GM12878 (cell line): ENCODE results near the gene DLG2. TPM values are rescaled to one million over a fixed set of nuclear protein-coding genes. Genes with fewer than 3 reads are reported as not detected.

ENCODE experiments used
- ATAC-seq: fragments of 200-7000 bp; cut with Tn5 transposase; 3 replicates; pipeline ENCODE4 v1.9.1; 2020; ENCODE audit warnings: mild to moderate bottlenecking, moderate library complexity
- BruUV-seq: library from RNA; stranded (reverse); fragments of 400-500 nt; replicated peaks from 2 replicates; lab custom pipeline; 2021; lab: Mats Ljungman, UMichigan
- CTCF ChIA-PET: fragments of 300-600 bp; sonication (Branson Sonifier 250); formaldehyde crosslinking; extraction: SDS; loops from one replicate; lab custom pipeline; 2021; ENCODE audit warnings: inconsistent platforms; lab: Yijun Ruan, JAX
- POLR2A ChIA-PET: fragments of 350-600 bp; formaldehyde crosslinking; extraction: SDS; loops from one replicate; lab custom pipeline; 2021; ENCODE audit warnings: inconsistent platforms; lab: Charles Lee
- RAD21 ChIA-PET: fragments of 300-600 bp; sonication (Branson Sonifier 250); formaldehyde crosslinking; loops from one replicate; lab custom pipeline; 2023; ENCODE audit warnings: antibody characterized with exemption; ENCODE audit not compliant: unreplicated experiment; lab: Charles Lee
- SMC1A ChIA-PET: fragments of 300-600 bp; sonication (Branson Sonifier 250); formaldehyde crosslinking; loops from one replicate; lab custom pipeline; 2023; ENCODE audit not compliant: unreplicated experiment, uncharacterized antibody; lab: Charles Lee
- DNase-seq: peaks from one replicate; pipeline ENCODE4 v3.0.0-alpha.2; 2011; ENCODE audit warnings: low read depth, low spot score
- FAIRE-seq: peaks from 3 replicates; lab custom pipeline; 2011; peaks lifted over from hg19 to GRCh38; lab: Jason Lieb, UNC
- H2AFZ ChIP-seq: 2 replicates; pipeline ENCODE4 v1.6.0; 2011; ENCODE audit warnings: low read depth, low read length, control low read depth; ENCODE audit not compliant: control insufficient read depth
- H3K27ac ChIP-seq: 2 replicates; pipeline ENCODE4 v1.5.1; 2011; ENCODE audit warnings: control low read depth; ENCODE audit not compliant: control insufficient read depth, insufficient read depth
- H3K27me3 ChIP-seq, 2 experiments: replicated peaks in 1 of 2; 2 replicates each; pipeline versions ENCODE4 v1.6.0 to v1.6.1; 2011; ENCODE audit warnings: low read length in 1 of 2; ENCODE audit not compliant: control insufficient read depth in 2 of 2, insufficient read depth in 2 of 2
- H3K36me3 ChIP-seq, 2 experiments: 2 replicates each; pipeline ENCODE4 v1.5.1; 2011; ENCODE audit warnings: low read length in 1 of 2; ENCODE audit not compliant: control insufficient read depth in 2 of 2, insufficient read depth in 2 of 2
- H3K4me1 ChIP-seq: 2 replicates; pipeline ENCODE4 v1.6.1; 2011; ENCODE audit warnings: mild to moderate bottlenecking, low read length, moderate library complexity, mixed read lengths; ENCODE audit not compliant: control insufficient read depth, insufficient read depth
- H3K4me2 ChIP-seq: 2 replicates; pipeline ENCODE4 v1.6.0; 2011; ENCODE audit warnings: control low read depth; ENCODE audit not compliant: control insufficient read depth, insufficient read depth
- H3K4me3 ChIP-seq: fragments of 200-600 bp; sonication (generic); 2 replicates; pipeline ENCODE4 v1.5.1; 2016
- H3K79me2 ChIP-seq: 2 replicates; pipeline ENCODE4 v1.6.0; 2011; ENCODE audit warnings: low read length; ENCODE audit not compliant: control insufficient read depth, insufficient read depth
- H3K9ac ChIP-seq: 2 replicates; pipeline ENCODE4 v1.8.0; 2011; ENCODE audit warnings: low read length, control low read depth, mixed read lengths; ENCODE audit not compliant: control insufficient read depth, insufficient read depth
- H3K9me3 ChIP-seq: replicated peaks from 3 replicates; pipeline ENCODE4 v1.5.1; 2011; ENCODE audit warnings: mild to moderate bottlenecking, low read length; ENCODE audit not compliant: control insufficient read depth, insufficient read depth
- H4K20me1 ChIP-seq: 2 replicates; pipeline ENCODE4 v1.6.0; 2011; ENCODE audit not compliant: control insufficient read depth, insufficient read depth
- BHLHE40 ChIP-seq, 2 experiments: fragments of 450-650 bp in 1 of 2; IDR thresholded peaks; 2 replicates each; pipeline ENCODE4 v1.6.1; 2011 to 2017; ENCODE audit warnings: low read depth in 2 of 2, borderline replicate concordance in 1 of 2, improper control_type of control experiment in 1 of 2, low read length in 1 of 2, mild to moderate bottlenecking in 1 of 2
- CEBPB ChIP-seq, 2 experiments: fragments of 150-350 bp in 1 of 2; IDR thresholded peaks; 2 replicates each; pipeline ENCODE4 v1.6.1; 2012 to 2014; ENCODE audit warnings: low read depth in 2 of 2, low read length in 2 of 2, borderline replicate concordance in 1 of 2, inconsistent platforms in 1 of 2
- IKZF2 ChIP-seq, 2 experiments: fragments of 450-650 bp; IDR thresholded peaks; 2 replicates each; pipeline ENCODE4 v1.6.1; 2017; ENCODE audit warnings: mild to moderate bottlenecking in 2 of 2, moderate library complexity in 2 of 2
- MXI1 ChIP-seq: fragments of 150-350 bp; IDR thresholded peaks from 2 replicates; pipeline ENCODE4 v1.6.1; 2011; ENCODE audit warnings: low read depth, mild to moderate bottlenecking, inconsistent platforms, low read length, improper control_type of control experiment
- NFYB ChIP-seq: IDR thresholded peaks from 2 replicates; pipeline ENCODE4 v1.6.1; 2011; ENCODE audit warnings: low read depth, mild to moderate bottlenecking, low read length, improper control_type of control experiment, moderate library complexity; ENCODE audit not compliant: insufficient read depth
- RAD21 ChIP-seq: IDR thresholded peaks from 2 replicates; pipeline ENCODE4 v1.6.1; 2011; ENCODE audit warnings: mild to moderate bottlenecking, low read depth, low read length, moderate library complexity; ENCODE audit not compliant: insufficient read depth
- SMAD1 ChIP-seq: fragments of 450-650 bp; IDR thresholded peaks from 2 replicates; pipeline ENCODE4 v1.6.1; 2018; ENCODE audit warnings: mild to moderate bottlenecking, low read depth; ENCODE audit not compliant: partially characterized antibody
- SREBF2 ChIP-seq: IDR thresholded peaks from 2 replicates; pipeline ENCODE4 v1.6.1; 2012; ENCODE audit warnings: mild to moderate bottlenecking, low read length
- STAT1 ChIP-seq: fragments of 450-650 bp; conservative IDR thresholded peaks from 2 replicates; pipeline ENCODE4 v1.6.1; 2014; ENCODE audit warnings: antibody characterized with exemption, mild to moderate bottlenecking
- TAF1 ChIP-seq: IDR thresholded peaks from 2 replicates; pipeline ENCODE4 v1.6.1; 2011; ENCODE audit warnings: mild to moderate bottlenecking, low read depth, low read length, borderline replicate concordance
- TARDBP ChIP-seq: IDR thresholded peaks from 2 replicates; pipeline ENCODE4 v1.6.1; 2016; ENCODE audit warnings: borderline replicate concordance
- ZBED1 ChIP-seq: IDR thresholded peaks from 2 replicates; pipeline ENCODE4 v1.6.1; 2016; ENCODE audit warnings: borderline replicate concordance
- WGBS: methylation state at CpG from one replicate; pipeline ENCODE4 v1.1.6; 2016; ENCODE audit warnings: low lambda C conversion rate; ENCODE audit not compliant: insufficient replicate concordance, insufficient coverage; ENCODE audit errors: missing lambda C conversion rate; 5-methylcytosine and 5-hydroxymethylcytosine counted together
- in situ Hi-C: fragments of 300-500 bp; cut with MboI; formaldehyde crosslinking; loops from 9 replicates; pipeline ENCODE4 v1.14.3; 2018; ENCODE audit warnings: mixed read lengths
- intact Hi-C: fragments of 100-400 bp; cut with micrococcal nuclease; formaldehyde crosslinking; loops from one replicate; pipeline ENCODE4 v1.14.2; 2022; ENCODE audit not compliant: unreplicated experiment
- polyA plus RNA-seq, 11 experiments: library from polyadenylated mRNA; depleted of rRNA in 4 of 11; unstranded in 6 of 11; stranded (reverse) in 5 of 11; fragments of >200 nt; fragmentation: Nextera tagmentation in 4 of 11; fragmentation: Illumina TruSeq in 1 of 11; extraction: Ambion mirVana in 4 of 11; extraction: Trizol in 1 of 11; gene quantifications; 1 replicate in 1 of 11; 2 replicates in 10 of 11; pipeline versions ENCODE4 v1.2.1 to v1.2.3, GENCODE V29; 2011 to 2016; ENCODE audit warnings: inconsistent platforms in 2 of 11, missing spikeins in 2 of 11, low read depth in 1 of 11
- total RNA-seq, 4 experiments: library from RNA; depleted of rRNA in 3 of 4; stranded (reverse); fragments of >200 nt in 3 of 4; fragmentation: Illumina TruSeq in 1 of 4; extraction: Trizol in 1 of 4; gene quantifications; 2 replicates each; pipeline versions ENCODE4 v1.2.1 to v1.2.3, GENCODE V29; 2013 to 2021
- TF ChIP-seq, protein P1 (sequence below), 3 experiments: IDR thresholded peaks in 2 of 3; conservative IDR thresholded peaks in 1 of 3; 2 replicates each; pipeline ENCODE4 v1.5.1; 2011; ENCODE audit warnings: low read depth in 3 of 3, low read length in 3 of 3, mild to moderate bottlenecking in 3 of 3, control low read depth in 2 of 3, moderate library complexity in 2 of 3, inconsistent platforms in 1 of 3, mixed read lengths in 1 of 3; ENCODE audit not compliant: control insufficient read depth in 2 of 3, insufficient read depth in 1 of 3; ENCODE audit errors: extremely low read depth in 1 of 3
- TF ChIP-seq, protein P2 (sequence below): IDR thresholded peaks from 2 replicates; pipeline ENCODE4 v1.6.1; 2011; ENCODE audit warnings: mild to moderate bottlenecking, low read depth, low read length, moderate library complexity; ENCODE audit not compliant: insufficient replicate concordance
- TF ChIP-seq, protein P3 (sequence below): IDR thresholded peaks from 2 replicates; pipeline ENCODE4 v1.6.1; 2012; ENCODE audit warnings: improper control_type of control experiment, low read depth, low read length; ENCODE audit not compliant: insufficient replicate concordance

Gene DLG2
- total and polyA plus RNA-seq, 10 of the 15 experiments (the other 5 are each of a cell fraction or from before 2014, with no cell fraction given), result 0.09 to 0.98 (median 0.35) TPM

DNA sequence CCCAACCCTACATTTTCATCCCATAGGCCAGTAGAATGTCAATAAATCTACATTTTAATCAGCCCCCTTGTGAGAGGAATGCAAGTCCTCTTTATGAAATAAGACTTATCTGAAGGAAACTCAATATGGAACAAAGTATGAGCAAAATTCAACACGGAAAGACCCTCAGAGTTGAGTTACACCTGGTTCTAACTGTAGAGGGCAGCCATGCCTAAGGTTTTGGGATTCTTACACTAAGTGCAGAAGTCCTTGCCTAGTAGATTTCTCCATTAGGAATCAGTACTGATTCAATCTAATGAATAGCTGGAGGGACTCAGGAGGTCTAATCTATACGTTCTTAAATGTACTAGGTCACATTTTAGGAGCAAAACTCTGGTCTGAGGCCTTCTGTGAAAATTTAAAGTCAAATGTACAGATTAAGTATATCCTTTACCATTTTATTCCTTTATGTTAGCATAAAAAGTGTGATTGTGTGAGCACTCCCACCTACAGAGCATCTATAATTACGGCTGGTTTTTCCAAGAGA lies 904.5 kb downstream of the DLG2 start:
- Histone ChIP-seq H3K27ac (no peak overlapping the region), H3K9me3 (no peaks in the 10 kb centered on the region), H3K4me2 (no peak overlapping the region), H3K27me3 (peaks cover 0 to 3% of the 10 kb centered on the region in 2 experiments; a peak in 2 of 4 replicates), H3K9ac (no peak overlapping the region), H3K4me1 (no peaks in the 10 kb centered on the region)
- ChIA-PET SMC1A (no interaction called here), CTCF (no interaction called here), RAD21 (no interaction called here)
- in situ Hi-C loops, result no loop called here
- TF ChIP-seq BHLHE40 (IDR thresholded peaks at IDR 0.05; ENCODE audit: borderline replicate concordance in 1 of 2, low read depth in 2 of 2, low read length in 1 of 2) (no peak), TARDBP (no peak), TAF1 (no peak), STAT1 (no peak), SREBF2 (no peak), RAD21 (peak; percentile 18; the same call in 1 of the 2 replicates), IKZF2 (IDR thresholded peaks at IDR 0.05) (no peak), CEBPB (IDR thresholded peaks at IDR 0.05; ENCODE audit: borderline replicate concordance in 1 of 2, low read depth in 2 of 2, low read length in 2 of 2) (no peak), SMAD1 (no peak), MXI1 (no peak), ZBED1 (no peak), NFYB (no peak)
- TF ChIP-seq, protein P1, sequence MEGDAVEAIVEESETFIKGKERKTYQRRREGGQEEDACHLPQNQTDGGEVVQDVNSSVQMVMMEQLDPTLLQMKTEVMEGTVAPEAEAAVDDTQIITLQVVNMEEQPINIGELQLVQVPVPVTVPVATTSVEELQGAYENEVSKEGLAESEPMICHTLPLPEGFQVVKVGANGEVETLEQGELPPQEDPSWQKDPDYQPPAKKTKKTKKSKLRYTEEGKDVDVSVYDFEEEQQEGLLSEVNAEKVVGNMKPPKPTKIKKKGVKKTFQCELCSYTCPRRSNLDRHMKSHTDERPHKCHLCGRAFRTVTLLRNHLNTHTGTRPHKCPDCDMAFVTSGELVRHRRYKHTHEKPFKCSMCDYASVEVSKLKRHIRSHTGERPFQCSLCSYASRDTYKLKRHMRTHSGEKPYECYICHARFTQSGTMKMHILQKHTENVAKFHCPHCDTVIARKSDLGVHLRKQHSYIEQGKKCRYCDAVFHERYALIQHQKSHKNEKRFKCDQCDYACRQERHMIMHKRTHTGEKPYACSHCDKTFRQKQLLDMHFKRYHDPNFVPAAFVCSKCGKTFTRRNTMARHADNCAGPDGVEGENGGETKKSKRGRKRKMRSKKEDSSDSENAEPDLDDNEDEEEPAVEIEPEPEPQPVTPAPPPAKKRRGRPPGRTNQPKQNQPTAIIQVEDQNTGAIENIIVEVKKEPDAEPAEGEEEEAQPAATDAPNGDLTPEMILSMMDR (IDR thresholded peaks at IDR 0.05 in 2 of 3, conservative IDR thresholded peaks at IDR 0.05 in 1 of 3; ENCODE audit: control insufficient read depth in 2 of 3, extremely low read depth in 1 of 3, insufficient read depth in 1 of 3, low read depth in 3 of 3, low read length in 3 of 3), result peak in 2 of 3 experiments; percentile 5 to 13; a peak in 1 of 6 replicates
- TF ChIP-seq, protein P2, sequence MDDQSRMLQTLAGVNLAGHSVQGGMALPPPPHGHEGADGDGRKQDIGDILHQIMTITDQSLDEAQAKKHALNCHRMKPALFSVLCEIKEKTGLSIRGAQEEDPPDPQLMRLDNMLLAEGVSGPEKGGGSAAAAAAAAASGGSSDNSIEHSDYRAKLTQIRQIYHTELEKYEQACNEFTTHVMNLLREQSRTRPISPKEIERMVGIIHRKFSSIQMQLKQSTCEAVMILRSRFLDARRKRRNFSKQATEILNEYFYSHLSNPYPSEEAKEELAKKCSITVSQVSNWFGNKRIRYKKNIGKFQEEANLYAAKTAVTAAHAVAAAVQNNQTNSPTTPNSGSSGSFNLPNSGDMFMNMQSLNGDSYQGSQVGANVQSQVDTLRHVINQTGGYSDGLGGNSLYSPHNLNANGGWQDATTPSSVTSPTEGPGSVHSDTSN, result no peak
- TF ChIP-seq, protein P3, sequence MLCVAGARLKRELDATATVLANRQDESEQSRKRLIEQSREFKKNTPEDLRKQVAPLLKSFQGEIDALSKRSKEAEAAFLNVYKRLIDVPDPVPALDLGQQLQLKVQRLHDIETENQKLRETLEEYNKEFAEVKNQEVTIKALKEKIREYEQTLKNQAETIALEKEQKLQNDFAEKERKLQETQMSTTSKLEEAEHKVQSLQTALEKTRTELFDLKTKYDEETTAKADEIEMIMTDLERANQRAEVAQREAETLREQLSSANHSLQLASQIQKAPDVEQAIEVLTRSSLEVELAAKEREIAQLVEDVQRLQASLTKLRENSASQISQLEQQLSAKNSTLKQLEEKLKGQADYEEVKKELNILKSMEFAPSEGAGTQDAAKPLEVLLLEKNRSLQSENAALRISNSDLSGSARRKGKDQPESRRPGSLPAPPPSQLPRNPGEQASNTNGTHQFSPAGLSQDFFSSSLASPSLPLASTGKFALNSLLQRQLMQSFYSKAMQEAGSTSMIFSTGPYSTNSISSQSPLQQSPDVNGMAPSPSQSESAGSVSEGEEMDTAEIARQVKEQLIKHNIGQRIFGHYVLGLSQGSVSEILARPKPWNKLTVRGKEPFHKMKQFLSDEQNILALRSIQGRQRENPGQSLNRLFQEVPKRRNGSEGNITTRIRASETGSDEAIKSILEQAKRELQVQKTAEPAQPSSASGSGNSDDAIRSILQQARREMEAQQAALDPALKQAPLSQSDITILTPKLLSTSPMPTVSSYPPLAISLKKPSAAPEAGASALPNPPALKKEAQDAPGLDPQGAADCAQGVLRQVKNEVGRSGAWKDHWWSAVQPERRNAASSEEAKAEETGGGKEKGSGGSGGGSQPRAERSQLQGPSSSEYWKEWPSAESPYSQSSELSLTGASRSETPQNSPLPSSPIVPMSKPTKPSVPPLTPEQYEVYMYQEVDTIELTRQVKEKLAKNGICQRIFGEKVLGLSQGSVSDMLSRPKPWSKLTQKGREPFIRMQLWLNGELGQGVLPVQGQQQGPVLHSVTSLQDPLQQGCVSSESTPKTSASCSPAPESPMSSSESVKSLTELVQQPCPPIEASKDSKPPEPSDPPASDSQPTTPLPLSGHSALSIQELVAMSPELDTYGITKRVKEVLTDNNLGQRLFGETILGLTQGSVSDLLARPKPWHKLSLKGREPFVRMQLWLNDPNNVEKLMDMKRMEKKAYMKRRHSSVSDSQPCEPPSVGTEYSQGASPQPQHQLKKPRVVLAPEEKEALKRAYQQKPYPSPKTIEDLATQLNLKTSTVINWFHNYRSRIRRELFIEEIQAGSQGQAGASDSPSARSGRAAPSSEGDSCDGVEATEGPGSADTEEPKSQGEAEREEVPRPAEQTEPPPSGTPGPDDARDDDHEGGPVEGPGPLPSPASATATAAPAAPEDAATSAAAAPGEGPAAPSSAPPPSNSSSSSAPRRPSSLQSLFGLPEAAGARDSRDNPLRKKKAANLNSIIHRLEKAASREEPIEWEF, result no peak
- TF ChIP-seq, all 136 proteins: peak for 2
- Histone ChIP-seq H3K79me2 (no peaks in the 10 kb centered on the region), H3K36me3 (no peaks in the 10 kb centered on the region), H3K4me3 (no peak overlapping the region), H4K20me1 (no peaks in the 10 kb centered on the region), H2AFZ (no peak overlapping the region)
- intact Hi-C loops, result no loop called here
- BruUV-seq, result no TSS peak
- DNase-seq (no peak), ATAC-seq (no peak), FAIRE-seq (no peak)
- WGBS, result 0% methylated on average over 3 of the region's 3 CpGs
- POLR2A ChIA-PET, result no interaction called here
